ENCODE data around the gene RNU6-9.

RNU6-9 gene

DNA sequence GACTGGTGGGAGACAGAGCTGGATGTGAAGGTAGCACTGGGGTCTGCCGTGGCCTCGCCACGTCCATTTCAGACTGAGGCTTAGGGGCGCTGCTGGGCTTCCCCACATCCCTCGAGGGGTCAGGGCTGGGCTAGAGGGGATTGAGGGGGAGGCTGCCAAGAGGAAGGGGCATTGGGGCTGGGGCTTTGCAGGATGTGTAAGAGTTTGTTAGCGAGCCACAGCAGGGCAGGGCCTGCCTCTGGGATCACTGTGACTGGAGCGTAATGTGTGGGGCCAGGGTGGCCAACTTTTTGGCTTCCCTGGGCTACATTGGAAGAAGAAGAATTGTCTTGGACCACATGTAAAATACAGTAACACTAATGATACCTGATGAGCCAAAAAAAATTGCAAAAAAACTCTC is 46.6 kb downstream of the RNU6-9 start:
- Histone ChIP-seq H3F3A (ENCODE audit: control insufficient read depth, insufficient read depth) (no peaks in the 10 kb centered on the region), H4K20me1 (ENCODE audit: control insufficient read depth, insufficient read depth, low read depth, low read length) (no peaks in the 10 kb centered on the region), H3K4me1 (ENCODE audit: control insufficient read depth, low read length) (no peaks in the 10 kb centered on the region; the same call in 1 of the 2 replicates), H3K79me2 (ENCODE audit: control insufficient read depth, low read length) (no peaks in the 10 kb centered on the region), H3K27me3 (ENCODE audit: control insufficient read depth, low read length) (peaks cover 24% of the 10 kb centered on the region), H3K36me3 (ENCODE audit: control insufficient read depth, low read length) (no peaks in the 10 kb centered on the region), H3K4me2 (ENCODE audit: low read length) (no peak overlapping the region), H3K9me2 (replicated peaks; ENCODE audit: control insufficient read depth, low read length) (no peaks in the 10 kb centered on the region), H3K9me3 (ENCODE audit: control insufficient read depth, insufficient read depth, low read length) (no peaks in the 10 kb centered on the region), H3K4me3 (ENCODE audit: low read length) (no peak overlapping the region), H3K27ac (ENCODE audit: low read depth, low read length) (no peak overlapping the region)
- no peak for TF ChIP-seq EZH2phosphoT487 (IDR thresholded peaks at IDR 0.05; ENCODE audit: borderline replicate concordance, low read length)
- TF ChIP-seq, protein P1, sequence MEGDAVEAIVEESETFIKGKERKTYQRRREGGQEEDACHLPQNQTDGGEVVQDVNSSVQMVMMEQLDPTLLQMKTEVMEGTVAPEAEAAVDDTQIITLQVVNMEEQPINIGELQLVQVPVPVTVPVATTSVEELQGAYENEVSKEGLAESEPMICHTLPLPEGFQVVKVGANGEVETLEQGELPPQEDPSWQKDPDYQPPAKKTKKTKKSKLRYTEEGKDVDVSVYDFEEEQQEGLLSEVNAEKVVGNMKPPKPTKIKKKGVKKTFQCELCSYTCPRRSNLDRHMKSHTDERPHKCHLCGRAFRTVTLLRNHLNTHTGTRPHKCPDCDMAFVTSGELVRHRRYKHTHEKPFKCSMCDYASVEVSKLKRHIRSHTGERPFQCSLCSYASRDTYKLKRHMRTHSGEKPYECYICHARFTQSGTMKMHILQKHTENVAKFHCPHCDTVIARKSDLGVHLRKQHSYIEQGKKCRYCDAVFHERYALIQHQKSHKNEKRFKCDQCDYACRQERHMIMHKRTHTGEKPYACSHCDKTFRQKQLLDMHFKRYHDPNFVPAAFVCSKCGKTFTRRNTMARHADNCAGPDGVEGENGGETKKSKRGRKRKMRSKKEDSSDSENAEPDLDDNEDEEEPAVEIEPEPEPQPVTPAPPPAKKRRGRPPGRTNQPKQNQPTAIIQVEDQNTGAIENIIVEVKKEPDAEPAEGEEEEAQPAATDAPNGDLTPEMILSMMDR (IDR thresholded peaks at IDR 0.05; ENCODE audit: low read depth, low read length, poor library complexity, severe bottlenecking), result no peak

DNA sequence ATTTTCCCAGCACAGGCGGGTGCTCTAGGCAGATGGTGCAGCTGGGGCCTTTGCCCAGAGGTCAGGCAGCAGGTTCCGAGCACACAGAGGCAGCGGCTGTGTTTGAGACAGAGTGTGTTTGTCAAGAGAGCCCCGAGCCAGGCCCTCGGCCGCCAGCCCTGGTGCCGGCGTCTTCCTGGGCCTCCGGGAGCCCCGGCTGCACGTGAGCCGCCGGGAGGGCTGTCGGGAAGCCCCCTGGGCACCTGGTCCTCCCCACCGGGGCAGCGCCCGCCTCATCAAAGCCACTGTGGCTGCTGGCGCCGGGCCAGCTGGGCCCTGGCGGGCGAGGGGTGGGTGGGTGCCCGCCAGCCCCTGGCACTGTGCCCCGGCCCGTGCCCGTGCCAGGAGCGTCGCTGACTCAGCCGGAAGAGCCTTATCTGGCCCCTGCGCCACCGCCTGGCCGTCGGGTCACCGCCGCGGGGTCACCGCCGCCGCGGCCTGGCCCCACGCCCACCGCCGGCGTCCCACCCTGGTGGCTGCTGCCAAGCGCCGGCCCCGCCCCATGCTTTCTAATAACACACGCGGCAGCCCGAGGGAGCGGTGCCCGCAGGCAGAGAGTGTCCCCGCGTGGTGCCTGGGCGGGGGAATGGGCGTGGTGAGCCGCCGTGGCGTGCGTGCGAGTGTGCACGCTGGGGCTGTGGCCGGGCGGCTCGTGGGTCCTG is 47.5 kb downstream of the RNU6-9 start:
- Histone ChIP-seq H3K4me3 (ENCODE audit: low read length) (no peak overlapping the region), H3K27ac (ENCODE audit: low read depth, low read length) (no peak overlapping the region)
- TF ChIP-seq, protein P1 (IDR thresholded peaks at IDR 0.05; ENCODE audit: low read depth, low read length, poor library complexity, severe bottlenecking), result peak; percentile 16
- 0 out of 2 replicates have a peak, but pooled peaks have one; percentile 26 for TF ChIP-seq EZH2phosphoT487 (IDR thresholded peaks at IDR 0.05; ENCODE audit: borderline replicate concordance, low read length)

DNA sequence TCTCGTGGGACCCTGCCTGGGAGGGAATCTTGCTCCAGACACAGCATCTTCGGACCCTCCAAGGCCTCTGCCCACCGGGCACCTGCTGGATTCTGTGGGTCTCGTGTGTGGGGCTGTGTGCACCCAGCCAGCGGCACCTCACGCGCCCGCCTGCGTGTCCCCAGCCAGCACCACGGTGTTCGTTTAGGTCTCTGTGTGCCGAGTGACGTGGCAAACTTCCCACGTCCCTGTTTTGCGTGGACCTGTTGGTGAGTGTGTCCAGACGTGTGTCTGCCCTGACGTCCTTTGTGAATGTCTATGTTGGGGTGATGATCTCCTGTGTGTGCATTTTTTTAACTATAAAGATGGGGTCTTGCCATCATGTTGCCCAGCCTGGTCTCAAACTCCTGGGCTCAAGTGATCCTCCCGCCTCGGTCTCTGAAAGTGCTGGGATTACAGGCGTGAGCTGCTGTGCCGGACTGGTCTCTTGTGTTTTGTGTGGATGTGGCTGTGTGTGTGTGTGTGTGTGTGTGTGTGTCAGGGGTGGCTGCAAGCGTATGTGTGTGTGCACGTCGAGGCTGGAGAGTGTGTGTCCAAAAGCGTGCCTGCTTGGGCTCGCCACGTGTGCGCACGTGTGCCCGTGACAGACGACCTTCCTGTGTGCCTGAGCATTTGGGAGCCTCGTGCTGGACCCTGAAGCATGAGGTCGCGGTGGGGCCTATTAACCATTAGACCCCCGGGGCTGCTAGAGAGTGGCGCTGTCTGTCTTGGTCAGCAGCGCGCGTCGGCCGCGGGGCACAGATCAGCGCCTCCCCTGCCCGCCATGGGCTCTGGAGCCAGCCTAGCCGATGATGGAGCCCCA is 48.2 kb downstream of the RNU6-9 start:
- H3K4me2 ChIP-seq (ENCODE audit: low read length), result peak overlapping the region; percentile 14; the same call in 1 of the 2 replicates
- H3K4me3 ChIP-seq (ENCODE audit: low read length), result no peak overlapping the region
- peaks cover 24% of the 10 kb centered on the region for H3K27me3 ChIP-seq (ENCODE audit: control insufficient read depth, low read length)
- no peaks in the 10 kb centered on the region for H3K79me2 ChIP-seq (ENCODE audit: control insufficient read depth, low read length)
- H3F3A ChIP-seq (ENCODE audit: control insufficient read depth, insufficient read depth), result no peaks in the 10 kb centered on the region
- no peaks in the 10 kb centered on the region; the same call in 1 of the 2 replicates for H3K4me1 ChIP-seq (ENCODE audit: control insufficient read depth, low read length)
- TF ChIP-seq, protein P1 (IDR thresholded peaks at IDR 0.05; ENCODE audit: low read depth, low read length, poor library complexity, severe bottlenecking), result peak; percentile 7
- no peak for TF ChIP-seq EZH2phosphoT487 (IDR thresholded peaks at IDR 0.05; ENCODE audit: borderline replicate concordance, low read length)
- H4K20me1 ChIP-seq (ENCODE audit: control insufficient read depth, insufficient read depth, low read depth, low read length), result no peaks in the 10 kb centered on the region
- H3K9me3 ChIP-seq (ENCODE audit: control insufficient read depth, insufficient read depth, low read length), result no peaks in the 10 kb centered on the region
- H3K9me2 ChIP-seq (replicated peaks; ENCODE audit: control insufficient read depth, low read length), result no peaks in the 10 kb centered on the region
- H3K36me3 ChIP-seq (ENCODE audit: control insufficient read depth, low read length), result no peaks in the 10 kb centered on the region
- no peak overlapping the region for H3K27ac ChIP-seq (ENCODE audit: low read depth, low read length)

More for the DNA sequence above, 47.5 kb downstream of the RNU6-9 start:
- Histone ChIP-seq H3K79me2 (ENCODE audit: control insufficient read depth, low read length) (no peaks in the 10 kb centered on the region), H4K20me1 (ENCODE audit: control insufficient read depth, insufficient read depth, low read depth, low read length) (no peaks in the 10 kb centered on the region), H3K9me2 (replicated peaks; ENCODE audit: control insufficient read depth, low read length) (no peaks in the 10 kb centered on the region), H3K36me3 (ENCODE audit: control insufficient read depth, low read length) (no peaks in the 10 kb centered on the region), H3K27me3 (ENCODE audit: control insufficient read depth, low read length) (peaks cover 24% of the 10 kb centered on the region), H3K9me3 (ENCODE audit: control insufficient read depth, insufficient read depth, low read length) (no peaks in the 10 kb centered on the region), H3F3A (ENCODE audit: control insufficient read depth, insufficient read depth) (no peaks in the 10 kb centered on the region), H3K4me2 (ENCODE audit: low read length) (peak overlapping the region; percentile 14; the same call in 1 of the 2 replicates), H3K4me1 (ENCODE audit: control insufficient read depth, low read length) (no peaks in the 10 kb centered on the region; the same call in 1 of the 2 replicates)

All from DOHH2 (cell line).